ENCODE results near the gene FAM200B. TPM values are rescaled to one million over a fixed set of nuclear protein-coding genes. Genes with fewer than 3 reads are reported as not detected.

The FAM200B gene
- total RNA-seq, 2 donors from 2014 or later, result 41.4 to 57.4 TPM

DNA sequence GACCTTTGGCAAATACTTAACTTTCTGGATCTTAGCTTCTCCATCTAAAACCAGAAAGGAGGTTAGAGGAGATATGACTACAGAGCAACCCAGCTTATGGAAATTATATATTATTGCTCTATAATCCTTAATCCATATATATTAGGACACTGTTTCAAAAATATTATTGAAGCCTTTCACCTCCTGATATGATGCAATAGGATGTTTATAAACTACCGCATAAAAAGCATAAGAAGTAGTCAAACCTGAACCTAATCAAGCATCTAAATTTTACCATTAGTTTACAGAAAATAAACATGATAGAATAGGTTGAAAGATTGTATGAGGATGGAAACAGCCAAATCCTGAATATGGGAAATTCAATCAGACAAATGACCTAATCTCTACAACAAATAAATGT is 5.6 kb upstream of the FAM200B start:
- Histone ChIP-seq H3K27me3 (no peaks in the 10 kb centered on the region), H3K4me1 (peaks cover 0 to 2% of the 10 kb centered on the region in 2 donors), H3K36me3 (no peaks in the 10 kb centered on the region), H3K4me3 (no peak overlapping the region), H3K27ac (no peak overlapping the region), H3K9me3 (no peaks in the 10 kb centered on the region)
- TF ChIP-seq CTCF (IDR thresholded peaks at IDR 0.05), result no peak
- DNase-seq (ENCODE audit: low spot score), result no peak

DNA sequence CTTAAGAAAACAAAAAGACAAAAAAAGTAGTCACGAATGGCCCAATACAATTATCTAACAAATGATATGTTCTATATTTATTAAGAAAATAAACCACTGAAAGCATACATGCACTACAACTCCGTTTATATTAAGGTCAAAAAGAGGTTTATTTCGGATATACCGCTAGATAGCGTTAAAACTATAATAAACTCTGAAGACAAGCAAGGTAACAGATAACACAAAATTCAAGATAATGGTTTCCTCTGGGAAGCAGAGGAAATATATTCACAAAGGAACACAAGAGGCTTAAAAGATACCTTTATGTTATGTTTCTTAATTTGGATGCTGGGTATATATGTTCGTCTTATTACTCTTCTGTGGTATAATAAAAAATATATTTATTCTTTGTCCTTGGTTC is 4.7 kb upstream of the FAM200B start:
- Histone ChIP-seq H3K27me3 (no peaks in the 10 kb centered on the region), H3K27ac (no peak overlapping the region), H3K4me1 (peaks cover 0 to 5% of the 10 kb centered on the region in 2 donors), H3K36me3 (no peaks in the 10 kb centered on the region), H3K4me3 (no peak overlapping the region), H3K9me3 (no peaks in the 10 kb centered on the region)
- TF ChIP-seq CTCF (IDR thresholded peaks at IDR 0.05), result no peak
- no peak for DNase-seq (ENCODE audit: low spot score)

GRCh38 chr4:15677507-15677988 is 4.1 kb upstream of the FAM200B start:
- Histone ChIP-seq H3K27me3 (no peaks in the 10 kb centered on the region), H3K27ac (no peak overlapping the region), H3K4me3 (no peak overlapping the region), H3K4me1 (peaks cover 0 to 10% of the 10 kb centered on the region in 2 donors), H3K9me3 (no peaks in the 10 kb centered on the region), H3K36me3 (no peaks in the 10 kb centered on the region)
- no peak for DNase-seq (ENCODE audit: low spot score)
- TF ChIP-seq CTCF (IDR thresholded peaks at IDR 0.05), result no peak

DNA sequence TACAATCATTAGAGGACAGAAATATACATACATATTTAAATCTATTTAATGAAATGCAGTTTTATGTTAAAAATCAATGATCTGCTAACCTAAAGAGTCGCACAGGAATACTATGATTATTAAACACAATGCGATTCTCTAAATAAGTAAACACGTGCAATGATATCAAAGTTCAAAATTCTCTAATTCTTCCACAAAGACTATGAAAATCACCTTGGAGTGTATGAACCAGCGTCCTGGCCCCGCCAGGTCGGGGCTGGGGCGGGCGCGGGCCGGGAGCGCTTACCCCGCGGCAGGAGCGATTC is 608 bp upstream of the FAM200B start:
- Histone ChIP-seq H3K4me3 (peak overlapping the region; percentile 71 to 74), H3K9me3 (no peaks in the 10 kb centered on the region), H3K4me1 (peaks cover 0 to 29% of the 10 kb centered on the region in 2 donors), H3K27me3 (no peaks in the 10 kb centered on the region), H3K36me3 (no peaks in the 10 kb centered on the region), H3K27ac (peak overlapping the region; percentile 90 to 92)
- no peak for TF ChIP-seq CTCF (IDR thresholded peaks at IDR 0.05)
- no peak for DNase-seq (ENCODE audit: low spot score)

DNA sequence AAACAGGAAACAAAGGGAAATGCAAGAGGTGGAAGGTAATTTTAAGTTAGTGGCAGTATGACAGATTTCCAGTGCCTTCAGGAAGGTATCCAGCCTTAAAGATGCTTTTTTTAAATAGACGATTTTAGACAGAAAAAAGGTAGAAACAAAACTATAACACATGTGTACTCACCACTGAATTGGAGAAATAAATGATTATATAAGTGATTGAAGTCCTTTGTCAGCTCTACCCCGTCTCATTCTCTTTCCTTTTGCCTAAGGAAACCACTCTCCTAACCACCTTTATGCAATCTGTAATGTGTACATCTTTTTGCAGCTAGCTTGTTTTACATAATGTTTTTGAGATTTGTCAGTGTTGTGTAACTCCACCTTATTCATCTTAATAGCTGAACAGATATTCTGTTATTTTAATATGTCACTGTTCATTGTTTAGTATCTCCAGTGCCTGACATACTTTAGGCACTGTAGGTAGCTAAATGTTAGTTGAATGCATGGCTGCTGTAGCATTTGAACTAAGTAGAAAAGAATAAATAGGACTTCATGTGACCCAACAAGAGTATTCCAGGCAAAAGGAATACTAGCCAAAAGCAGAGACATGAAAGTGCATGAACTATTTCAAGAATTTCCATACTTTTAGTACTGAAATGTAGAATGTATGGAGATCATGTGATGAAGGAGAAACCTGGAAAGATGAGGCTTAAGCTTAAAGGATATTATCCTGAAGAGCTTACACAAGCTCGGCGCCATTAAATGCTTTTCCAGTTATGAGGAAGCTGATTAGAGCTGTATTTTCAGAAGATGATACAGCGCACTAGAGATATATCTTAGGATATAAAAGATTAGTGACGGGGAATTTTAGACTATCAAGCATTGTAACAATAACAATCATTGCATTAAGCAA is 865 bp downstream of the FAM200B start:
- no peak for DNase-seq (ENCODE audit: low spot score)
- Histone ChIP-seq H3K9me3 (no peaks in the 10 kb centered on the region), H3K4me1 (peaks cover 0 to 29% of the 10 kb centered on the region in 2 donors), H3K27me3 (no peaks in the 10 kb centered on the region), H3K36me3 (peaks cover 10% of the 10 kb centered on the region), H3K27ac (peak overlapping the region; percentile 90 to 92), H3K4me3 (peak overlapping the region; percentile 71 to 74)
- TF ChIP-seq CTCF (IDR thresholded peaks at IDR 0.05), result no peak

All from right atrium auricular region (tissue), 2 donors.